ENCODE data around the gene BTBD2. TPM values are rescaled to one million over a fixed set of nuclear protein-coding genes. Genes with fewer than 3 reads are reported as not detected.

The BTBD2 gene
- total RNA-seq, 1 experiment from 2014 or later = 32.6 TPM

- Histone ChIP-seq H3K36me3 (peaks cover 16% of the 10 kb centered on the region), H3K4me1 (replicated peaks) (no peaks in the 10 kb centered on the region), H3K9me3 (replicated peaks) (no peaks in the 10 kb centered on the region), H3K4me3 (no peak overlapping the region), H3K27ac (no peak overlapping the region), H3K27me3 (replicated peaks) (no peaks in the 10 kb centered on the region)
- no peak for DNase-seq (ENCODE audit: low read depth in 1 of 2, low spot score in 2 of 2)
Measured at GRCh38 chr19:1968279-1969175, 47.0 kb downstream of the BTBD2 start.

GRCh38 chr19:1967087-1967608, 48.4 kb downstream of the BTBD2 start:
- no peak overlapping the region for H3K27ac ChIP-seq
- no peak overlapping the region for H3K4me3 ChIP-seq
- no peak for DNase-seq (ENCODE audit: low read depth in 1 of 2, low spot score in 2 of 2)
- H3K9me3 ChIP-seq (replicated peaks) = no peaks in the 10 kb centered on the region
- no peaks in the 10 kb centered on the region for H3K4me1 ChIP-seq (replicated peaks)
- no peaks in the 10 kb centered on the region for H3K27me3 ChIP-seq (replicated peaks)
- H3K36me3 ChIP-seq = peaks cover 19% of the 10 kb centered on the region

DNA sequence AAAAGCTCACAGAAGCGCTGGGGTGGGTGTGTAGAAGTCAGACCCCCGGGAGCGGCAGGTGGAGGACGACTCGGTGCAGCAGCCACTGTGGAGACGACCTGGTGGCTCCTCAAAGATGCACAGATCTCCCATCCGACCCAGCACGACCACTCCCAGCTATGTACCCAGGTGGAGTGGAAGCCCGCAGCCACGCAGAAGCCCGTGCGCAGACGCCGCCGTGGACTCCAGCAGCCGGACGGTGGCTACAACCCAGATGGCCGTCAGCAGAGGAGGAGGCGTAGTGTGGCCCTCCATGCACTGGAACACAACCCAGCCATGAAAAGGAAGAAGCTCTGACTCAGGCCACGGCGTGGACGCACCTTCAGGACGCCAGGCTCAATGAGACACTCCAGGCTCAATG, 52.8 kb downstream of the BTBD2 start:
- H3K27ac ChIP-seq = no peak overlapping the region
- H3K36me3 ChIP-seq = 0 out of 2 replicates have a peak, but pooled peaks cover 6% of the 10 kb centered on the region
- no peak overlapping the region for H3K4me3 ChIP-seq
- DNase-seq (ENCODE audit: low read depth in 1 of 2, low spot score in 2 of 2) = no peak
- H3K27me3 ChIP-seq (replicated peaks) = no peaks in the 10 kb centered on the region
- no peaks in the 10 kb centered on the region for H3K9me3 ChIP-seq (replicated peaks)
- no peaks in the 10 kb centered on the region for H3K4me1 ChIP-seq (replicated peaks)

- Histone ChIP-seq H3K27me3 (replicated peaks) (no peaks in the 10 kb centered on the region), H3K27ac (no peak overlapping the region), H3K4me3 (no peak overlapping the region), H3K4me1 (replicated peaks) (no peaks in the 10 kb centered on the region), H3K36me3 (0 out of 2 replicates have a peak, but pooled peaks cover 6% of the 10 kb centered on the region), H3K9me3 (replicated peaks) (no peaks in the 10 kb centered on the region)
- no peak for DNase-seq (ENCODE audit: low read depth in 1 of 2, low spot score in 2 of 2)
Measured at GRCh38 chr19:1961000-1961883, 54.3 kb downstream of the BTBD2 start.

DNA sequence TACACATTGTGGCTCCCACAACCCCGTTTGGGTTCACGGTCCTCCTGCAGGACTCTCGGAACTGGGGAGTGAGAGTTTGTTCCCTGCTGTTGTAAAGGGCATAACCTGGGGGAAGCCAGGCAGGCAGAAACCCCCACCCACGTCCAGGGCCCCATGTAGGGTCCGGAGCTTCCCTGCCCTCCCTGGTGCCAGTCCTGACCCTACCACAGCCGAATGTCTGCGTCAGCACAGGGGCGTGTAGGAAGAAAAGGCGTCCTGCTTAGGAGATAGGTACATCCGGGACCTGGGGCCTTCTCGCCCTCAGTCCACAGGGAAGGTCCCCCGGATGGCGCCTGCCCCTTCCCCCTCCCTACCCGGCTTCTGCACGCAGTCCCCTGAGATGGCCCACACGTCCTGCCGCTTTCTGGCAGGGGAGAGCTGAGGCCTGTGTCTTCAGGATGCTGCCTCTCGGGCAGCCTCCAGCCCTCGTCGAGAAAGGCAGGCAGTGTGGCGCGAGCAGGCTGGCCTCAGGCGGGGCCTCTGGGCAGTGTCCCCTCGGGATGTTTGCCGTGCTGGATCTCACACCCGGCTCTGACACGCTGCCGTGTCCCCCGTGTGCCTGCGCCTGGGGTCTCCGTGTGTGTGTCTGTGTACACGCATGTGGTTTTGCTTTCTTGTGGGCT, 55.5 kb downstream of the BTBD2 start:
- Histone ChIP-seq H3K36me3 (0 out of 2 replicates have a peak, but pooled peaks cover 6% of the 10 kb centered on the region), H3K4me3 (no peak overlapping the region), H3K27me3 (replicated peaks) (no peaks in the 10 kb centered on the region), H3K9me3 (replicated peaks) (no peaks in the 10 kb centered on the region), H3K27ac (no peak overlapping the region), H3K4me1 (replicated peaks) (no peaks in the 10 kb centered on the region)
- no peak for DNase-seq (ENCODE audit: low read depth in 1 of 2, low spot score in 2 of 2)

DNA sequence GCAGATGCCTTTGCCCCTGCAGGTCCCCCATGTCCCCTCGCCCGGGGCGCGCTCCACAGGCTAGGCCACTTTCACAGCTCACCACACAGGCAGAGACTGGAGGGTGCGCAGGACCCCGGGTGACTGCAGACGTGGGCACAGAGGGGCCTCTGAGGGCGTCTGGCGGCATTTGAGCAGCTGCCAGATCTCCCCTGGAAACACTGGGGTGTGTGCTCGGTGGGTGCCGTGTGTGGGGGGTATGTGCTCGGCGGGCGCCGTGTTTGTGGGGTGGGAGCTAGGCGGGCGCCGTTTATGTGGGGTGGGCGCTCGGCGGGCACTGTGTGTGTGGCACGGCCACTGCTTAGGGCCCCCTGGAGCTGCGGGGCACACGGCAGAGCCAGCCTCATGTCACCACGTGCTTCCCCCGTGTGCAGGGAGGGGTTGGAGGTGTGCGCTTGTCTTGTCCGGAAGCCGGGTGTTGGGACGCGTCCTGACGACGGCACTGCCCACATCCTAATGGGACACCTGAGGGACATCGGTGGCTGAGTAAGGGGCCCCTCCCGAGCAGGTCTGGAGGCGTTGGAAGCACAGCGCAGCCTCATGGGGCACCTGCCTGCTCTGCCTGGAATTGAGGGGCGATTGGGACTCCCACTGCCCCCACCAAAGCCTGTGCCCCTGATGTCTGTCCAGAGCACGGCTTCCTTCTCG, 57.8 kb downstream of the BTBD2 start:
- Histone ChIP-seq H3K27me3 (replicated peaks) (no peaks in the 10 kb centered on the region), H3K4me1 (replicated peaks) (no peaks in the 10 kb centered on the region), H3K4me3 (no peak overlapping the region), H3K9me3 (replicated peaks) (no peaks in the 10 kb centered on the region), H3K36me3 (0 out of 2 replicates have a peak, but pooled peaks cover 7% of the 10 kb centered on the region), H3K27ac (no peak overlapping the region)
- DNase-seq (ENCODE audit: low read depth in 1 of 2, low spot score in 2 of 2) = no peak

GRCh38 chr19:1956868-1957492, 58.5 kb downstream of the BTBD2 start:
- Histone ChIP-seq H3K27ac (no peak overlapping the region), H3K4me3 (no peak overlapping the region), H3K27me3 (replicated peaks) (no peaks in the 10 kb centered on the region), H3K4me1 (replicated peaks) (no peaks in the 10 kb centered on the region), H3K36me3 (peaks cover 11% of the 10 kb centered on the region; the same call in 1 of the 2 replicates), H3K9me3 (replicated peaks) (no peaks in the 10 kb centered on the region)
- DNase-seq (ENCODE audit: low read depth in 1 of 2, low spot score in 2 of 2) = no peak

GRCh38 chr19:1956122-1956494, 59.4 kb downstream of the BTBD2 start:
- H3K9me3 ChIP-seq (replicated peaks) = no peaks in the 10 kb centered on the region
- no peaks in the 10 kb centered on the region for H3K27me3 ChIP-seq (replicated peaks)
- H3K27ac ChIP-seq = no peak overlapping the region
- H3K4me3 ChIP-seq = no peak overlapping the region
- H3K36me3 ChIP-seq = peaks cover 13% of the 10 kb centered on the region; the same call in 1 of the 2 replicates
- DNase-seq (ENCODE audit: low read depth in 1 of 2, low spot score in 2 of 2) = no peak
- H3K4me1 ChIP-seq (replicated peaks) = no peaks in the 10 kb centered on the region

DNA sequence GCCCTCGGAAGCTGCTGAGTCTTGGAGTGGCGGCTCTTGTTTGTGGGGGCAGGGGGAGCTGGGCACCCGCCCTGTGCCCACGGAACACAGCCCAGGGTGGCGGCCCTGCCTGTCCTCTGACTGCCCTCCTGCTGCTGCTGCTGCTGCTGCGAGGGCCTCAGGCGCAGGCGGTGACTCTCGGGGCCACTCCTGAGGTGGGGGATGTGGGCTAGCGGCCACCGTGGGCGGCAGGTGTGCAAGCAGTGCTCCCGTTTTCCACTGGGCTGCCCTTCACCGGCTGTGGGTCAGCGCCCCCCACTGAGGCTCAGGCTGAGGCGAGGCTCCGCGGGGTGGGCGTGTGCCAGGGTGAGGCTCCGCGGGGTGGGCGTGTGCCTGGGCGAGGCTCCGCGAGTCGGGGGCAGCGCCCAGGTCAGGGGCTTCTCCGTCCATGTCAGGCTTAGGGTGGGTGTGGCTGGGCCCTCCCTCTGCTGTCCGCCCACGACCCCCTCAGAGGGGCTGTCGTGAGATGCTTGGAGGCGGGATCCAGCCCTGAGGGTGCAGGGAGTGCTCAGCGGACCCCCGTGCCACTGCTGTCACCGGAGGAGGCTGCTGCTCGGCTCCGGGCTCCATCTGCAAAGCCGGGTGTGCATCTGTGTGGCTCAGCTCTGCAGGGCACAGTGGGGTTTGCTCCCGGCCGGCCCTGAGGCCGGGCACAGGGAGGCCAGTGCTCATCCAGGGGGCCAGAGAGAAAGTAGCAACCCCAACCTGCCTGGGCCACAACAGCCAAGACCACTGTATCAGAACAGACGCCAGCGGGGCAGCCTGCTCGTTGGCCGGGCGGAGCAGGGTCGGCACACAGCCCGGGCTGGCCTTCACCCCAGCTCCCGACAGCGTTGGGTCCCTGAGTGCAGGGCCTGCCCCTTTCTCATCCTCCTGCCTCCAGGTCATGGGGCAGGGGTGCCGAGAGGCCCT, 60.1 kb downstream of the BTBD2 start:
- H3K36me3 ChIP-seq = peaks cover 10% of the 10 kb centered on the region; the same call in 1 of the 2 replicates
- DNase-seq (ENCODE audit: low read depth in 1 of 2, low spot score in 2 of 2) = no peak
- H3K27ac ChIP-seq = no peak overlapping the region
- H3K27me3 ChIP-seq (replicated peaks) = no peaks in the 10 kb centered on the region
- H3K4me1 ChIP-seq (replicated peaks) = no peaks in the 10 kb centered on the region
- H3K9me3 ChIP-seq (replicated peaks) = no peaks in the 10 kb centered on the region
- H3K4me3 ChIP-seq = no peak overlapping the region

DNA sequence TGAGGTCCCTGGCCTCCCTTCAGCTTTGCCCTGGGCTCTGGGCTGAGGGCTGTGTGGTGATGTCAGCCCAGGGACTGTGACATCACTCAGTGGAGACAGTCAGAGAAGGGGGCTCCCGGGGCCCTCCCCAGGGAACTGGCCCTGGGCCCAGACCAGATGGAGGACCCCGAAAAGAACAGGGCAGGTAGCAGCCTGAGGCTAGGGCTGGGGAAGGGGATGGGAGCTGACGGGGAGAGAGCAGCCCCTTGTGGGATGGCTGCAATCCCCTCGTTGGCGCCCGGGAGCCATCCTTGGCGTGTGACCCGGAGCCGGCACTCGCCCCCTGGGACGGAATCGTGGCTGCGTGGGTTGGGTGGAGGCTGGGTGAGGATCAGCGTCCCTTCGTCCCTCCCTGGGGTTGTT, 61.0 kb downstream of the BTBD2 start:
- Histone ChIP-seq H3K36me3 (peaks cover 13% of the 10 kb centered on the region), H3K4me3 (no peak overlapping the region), H3K4me1 (replicated peaks) (no peaks in the 10 kb centered on the region), H3K9me3 (replicated peaks) (no peaks in the 10 kb centered on the region), H3K27me3 (replicated peaks) (no peaks in the 10 kb centered on the region), H3K27ac (no peak overlapping the region)
- DNase-seq (ENCODE audit: low read depth in 1 of 2, low spot score in 2 of 2) = no peak

- H3K27ac ChIP-seq = no peak overlapping the region
- H3K27me3 ChIP-seq (replicated peaks) = no peaks in the 10 kb centered on the region
- H3K4me1 ChIP-seq (replicated peaks) = no peaks in the 10 kb centered on the region
- H3K9me3 ChIP-seq (replicated peaks) = no peaks in the 10 kb centered on the region
- DNase-seq (ENCODE audit: low read depth in 1 of 2, low spot score in 2 of 2) = no peak
- H3K36me3 ChIP-seq = peaks cover 13% of the 10 kb centered on the region
- no peak overlapping the region for H3K4me3 ChIP-seq
Measured at GRCh38 chr19:1953441-1954094, 61.9 kb downstream of the BTBD2 start.

All from SJSA1 (cell line).